Measurements from ENCODE around the gene SLC9A2.

Gene SLC9A2

GRCh38 chr2:102677244-102678215 lies 58.2 kb downstream of the SLC9A2 start:
- no peak for DNase-seq

GRCh38 chr2:102678442-102678841 lies 59.1 kb downstream of the SLC9A2 start:
- no peak for DNase-seq

GRCh38 chr2:102686479-102687439 lies 67.4 kb downstream of the SLC9A2 start:
- peak; percentile 60 for DNase-seq

- DNase-seq: no peak
These were observed 70.7 kb downstream of the SLC9A2 start for GRCh38 chr2:102690012-102690411.

- no peak for DNase-seq
These were observed 77.1 kb downstream of the SLC9A2 start for GRCh38 chr2:102696463-102696862.

- DNase-seq: no peak
These were observed 79.2 kb downstream of the SLC9A2 start for GRCh38 chr2:102698369-102699111.

GRCh38 chr2:102703305-102703704 lies 84.0 kb downstream of the SLC9A2 start:
- no peak for DNase-seq

GRCh38 chr2:102703748-102704147 lies 84.4 kb downstream of the SLC9A2 start:
- peak; percentile 3 for DNase-seq

- DNase-seq: no peak
These were observed 85.2 kb downstream of the SLC9A2 start for GRCh38 chr2:102704531-102704930.

- DNase-seq: no peak
These were observed 88.7 kb downstream of the SLC9A2 start for GRCh38 chr2:102707796-102708695.

- no peak for DNase-seq
These were observed 89.7 kb downstream of the SLC9A2 start for GRCh38 chr2:102708847-102709559.

GRCh38 chr2:102717308-102718018 lies 98.1 kb downstream of the SLC9A2 start:
- no peak for DNase-seq

GRCh38 chr2:102718387-102719316 lies 99.3 kb downstream of the SLC9A2 start:
- DNase-seq: peak; percentile 23

GRCh38 chr2:102724016-102724490 lies 104.7 kb downstream of the SLC9A2 start:
- no peak for DNase-seq

GRCh38 chr2:102724553-102724952 lies 105.2 kb downstream of the SLC9A2 start:
- DNase-seq: no peak

GRCh38 chr2:102726128-102727087 lies 107.1 kb downstream of the SLC9A2 start:
- DNase-seq: no peak

- no peak for DNase-seq
These were observed 116.2 kb downstream of the SLC9A2 start for GRCh38 chr2:102735416-102736109.
